Spleen (tissue), 11 donors: Measurements from ENCODE around the gene LRP10. TPM values are rescaled to one million over a fixed set of nuclear protein-coding genes. Genes with fewer than 3 reads are reported as not detected.

Experiments used
- DNase-seq: peaks from one replicate; pipeline ENCODE4 v3.0.0-alpha.2; 2020
- H3K27ac ChIP-seq, 8 donors: fragments of 200-600 bp; sonication (generic) in 7 of 8; 1 replicate in 4 of 8; 2 replicates in 4 of 8; pipeline versions ENCODE4 v1.5.0 to v1.8.0; 2016 to 2021; ENCODE audit warnings: inconsistent platforms in 4 of 8, mild to moderate bottlenecking in 4 of 8, moderate library complexity in 1 of 8
- H3K27me3 ChIP-seq, 7 donors: fragments of 200-600 bp; sonication (generic) in 6 of 7; replicated peaks in 1 of 7; 1 replicate in 4 of 7; 2 replicates in 3 of 7; pipeline versions ENCODE4 v1.5.0 to v1.8.0; 2016 to 2021; ENCODE audit warnings: inconsistent platforms in 3 of 7, mild to moderate bottlenecking in 1 of 7
- H3K36me3 ChIP-seq, 6 donors: fragments of 200-600 bp; sonication (generic) in 5 of 6; 1 replicate in 4 of 6; 2 replicates in 2 of 6; pipeline versions ENCODE4 v1.5.0 to v1.8.0; 2016 to 2021; ENCODE audit warnings: inconsistent platforms in 2 of 6
- H3K4me1 ChIP-seq, 6 donors: fragments of 200-600 bp; sonication (generic) in 5 of 6; 1 replicate in 3 of 6; 2 replicates in 3 of 6; pipeline versions ENCODE4 v1.5.0 to v1.8.0; 2016 to 2021; ENCODE audit warnings: inconsistent platforms in 3 of 6
- H3K4me3 ChIP-seq, 8 donors: fragments of 200-600 bp; sonication (generic) in 7 of 8; 1 replicate in 4 of 8; 2 replicates in 4 of 8; pipeline versions ENCODE4 v1.5.0 to v1.8.0; 2016 to 2021; ENCODE audit warnings: inconsistent platforms in 4 of 8, mild to moderate bottlenecking in 4 of 8, moderate library complexity in 2 of 8
- H3K9me3 ChIP-seq, 8 donors: fragments of 200-600 bp; sonication (generic) in 7 of 8; 1 replicate in 4 of 8; 2 replicates in 4 of 8; pipeline versions ENCODE4 v1.5.0 to v1.8.0; 2016 to 2021; ENCODE audit warnings: inconsistent platforms in 4 of 8
- POLR2A ChIP-seq, 3 donors: fragments of 450-650 bp; IDR thresholded peaks; one replicate each; pipeline ENCODE4 v1.5.1; 2017; ENCODE audit warnings: antibody characterized with exemption in 3 of 3, mild to moderate bottlenecking in 1 of 3
- POLR2AphosphoS5 ChIP-seq, 3 donors: sonication (generic); formaldehyde crosslinking; IDR thresholded peaks; one replicate each; pipeline ENCODE4 v1.5.1; 2017; ENCODE audit warnings: antibody characterized with exemption in 3 of 3
- WGBS, 5 donors: extraction: QIAGEN DNeasy Blood & Tissue Kit in 3 of 5; methylation state at CpG; one replicate each; pipeline versions ENCODE4 v1.1.5 to v1.1.7; 2013 to 2018; 5-methylcytosine and 5-hydroxymethylcytosine counted together
- intact Hi-C: fragments of 100-400 bp; cut with DNase I; formaldehyde crosslinking; loops from one replicate; pipeline ENCODE4 v1.15.0; 2023; ENCODE audit warnings: low total_unique reads
- polyA plus RNA-seq, 3 donors: library from polyadenylated mRNA; stranded (reverse); fragments of 200-250 nt; gene quantifications; one replicate each; pipeline ENCODE4 v1.2.1, GENCODE V29; 2013
- total RNA-seq, 7 donors: library from RNA; depleted of rRNA in 3 of 7; stranded (reverse); fragments of >200 nt in 3 of 7; fragmentation: NEBNext Ultra II Directional in 4 of 7; extraction: Animal tissue kit (Norgen Biotek cat#: 25700) in 4 of 7; gene quantifications; one replicate each; pipeline versions ENCODE4 v1.1.0 to v1.2.1, GENCODE V29; 2016 to 2021
- TF ChIP-seq, protein P1 (sequence below), 11 experiments: fragments of 200-600 bp in 7 of 11; fragments of 450-650 bp in 4 of 11; sonication (generic) in 4 of 11; IDR thresholded peaks in 8 of 11; conservative IDR thresholded peaks in 3 of 11; 1 replicate in 7 of 11; 2 replicates in 4 of 11; pipeline versions ENCODE4 v1.4.0 to v1.8.0; 2016 to 2021; ENCODE audit warnings: antibody characterized with exemption in 11 of 11, inconsistent platforms in 4 of 11, mild to moderate bottlenecking in 1 of 11
- donor health status: healthy with polysubstance abuse.
- donor health status: DM: no; HTN: no; CAD: no; lungs with moderate emphysema.
- donor health status: DM: no; HTN: no; CAD: no.
- donor health status: Bipolar disorder and iron deficiency.
- donor health status: healthy.
- donor health status: DM: no; HTN: no; CAD: no.
- donor health status: DM: yes; HTN: yes; CAD: no.

LRP10 gene
- total and polyA plus RNA-seq, 10 donors, result 7.9 to 205 (median 105) TPM

DNA sequence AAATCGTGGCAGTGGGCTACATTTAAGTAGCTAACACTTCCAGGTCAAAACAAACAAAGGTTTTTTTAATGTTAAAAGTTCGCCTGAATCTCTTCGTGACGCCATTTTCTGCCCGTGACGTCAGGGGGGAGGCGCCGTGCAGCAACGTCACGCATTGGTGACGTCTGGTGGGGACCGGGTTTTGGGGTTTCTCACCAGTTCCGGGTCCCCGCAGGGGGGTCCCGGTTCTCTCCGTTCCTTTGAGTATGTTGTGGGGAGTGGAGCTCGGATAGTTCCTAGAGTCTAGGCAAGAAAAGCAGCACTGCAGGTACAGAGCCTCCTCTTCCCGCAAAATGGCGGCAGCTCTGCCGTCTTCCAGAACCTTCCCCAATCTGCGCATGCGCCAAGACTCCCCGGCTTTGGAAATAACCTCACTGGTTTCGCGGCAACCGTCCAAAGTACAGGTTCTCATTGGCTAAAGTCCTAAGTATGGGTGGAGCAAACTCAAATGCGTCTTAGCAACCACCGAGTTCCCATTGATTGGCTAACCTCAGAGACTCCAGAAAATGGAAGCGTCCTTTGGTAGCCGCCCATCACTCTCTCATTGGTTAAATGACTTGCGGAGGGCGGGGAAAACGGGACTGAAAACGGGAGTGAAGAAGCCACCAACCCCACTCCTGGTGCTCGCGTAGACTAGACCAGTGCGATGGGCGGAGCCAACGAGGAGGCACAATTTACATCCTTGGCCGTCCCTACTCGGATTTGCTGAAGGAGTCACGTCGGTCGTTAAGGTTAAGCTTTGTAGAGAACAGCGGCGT is 47.5 kb downstream of the LRP10 start, which contains the start of gene RBM23:
RBM23 (minus strand) TSS at position 346 of the 797 bp plus-strand sequence.
- peak; percentile 99 for DNase-seq
- TF ChIP-seq POLR2AphosphoS5 (IDR thresholded peaks at IDR 0.05), result peak; percentile 85 to 96 (median 94)
- TF ChIP-seq POLR2A (IDR thresholded peaks at IDR 0.05), result peak in 2 of 3 donors; percentile 64 to 78
- TF ChIP-seq, protein P1, sequence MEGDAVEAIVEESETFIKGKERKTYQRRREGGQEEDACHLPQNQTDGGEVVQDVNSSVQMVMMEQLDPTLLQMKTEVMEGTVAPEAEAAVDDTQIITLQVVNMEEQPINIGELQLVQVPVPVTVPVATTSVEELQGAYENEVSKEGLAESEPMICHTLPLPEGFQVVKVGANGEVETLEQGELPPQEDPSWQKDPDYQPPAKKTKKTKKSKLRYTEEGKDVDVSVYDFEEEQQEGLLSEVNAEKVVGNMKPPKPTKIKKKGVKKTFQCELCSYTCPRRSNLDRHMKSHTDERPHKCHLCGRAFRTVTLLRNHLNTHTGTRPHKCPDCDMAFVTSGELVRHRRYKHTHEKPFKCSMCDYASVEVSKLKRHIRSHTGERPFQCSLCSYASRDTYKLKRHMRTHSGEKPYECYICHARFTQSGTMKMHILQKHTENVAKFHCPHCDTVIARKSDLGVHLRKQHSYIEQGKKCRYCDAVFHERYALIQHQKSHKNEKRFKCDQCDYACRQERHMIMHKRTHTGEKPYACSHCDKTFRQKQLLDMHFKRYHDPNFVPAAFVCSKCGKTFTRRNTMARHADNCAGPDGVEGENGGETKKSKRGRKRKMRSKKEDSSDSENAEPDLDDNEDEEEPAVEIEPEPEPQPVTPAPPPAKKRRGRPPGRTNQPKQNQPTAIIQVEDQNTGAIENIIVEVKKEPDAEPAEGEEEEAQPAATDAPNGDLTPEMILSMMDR (IDR thresholded peaks at IDR 0.05 in 8 of 11, conservative IDR thresholded peaks at IDR 0.05 in 3 of 11), result peak in 2 of 11 experiments; percentile 8 to 36
- H3K27ac ChIP-seq, result peak within 1 kb of the TSS; percentile 96 to 100 (median 99)
- peak within 1 kb of the TSS; percentile 47 to 86 (median 64) for H3K4me3 ChIP-seq
- H3K4me1 ChIP-seq, result peaks cover 26 to 56% (median 45%) of the 10 kb centered on the region in 6 donors
- H3K36me3 ChIP-seq, result peaks cover 0 to 66% (median 35%) of the 10 kb centered on the region in 6 donors
- no peaks in the 10 kb centered on the region for H3K9me3 ChIP-seq
- no peaks in the 10 kb centered on the region for H3K27me3 ChIP-seq
- intact Hi-C loops, result no loop called here
- WGBS, 5 donors, result 0 to 1% (median 0%) methylated on average over 44 to 46 of the region's 46 CpGs

- Histone ChIP-seq H3K36me3 (peaks cover 0 to 66% (median 41%) of the 10 kb centered on the region in 6 donors), H3K4me3 (peak overlapping the region in 7 of 8 donors; percentile 28 to 86 (median 63)), H3K27ac (peak overlapping the region; percentile 76 to 100 (median 99)), H3K27me3 (no peaks in the 10 kb centered on the region), H3K4me1 (peaks cover 26 to 50% (median 42%) of the 10 kb centered on the region in 6 donors), H3K9me3 (no peaks in the 10 kb centered on the region)
- WGBS, 5 donors, result 8 to 13% (median 8%) methylated on average over 7 to 10 of the region's 10 CpGs
- intact Hi-C loops, result no loop called here
- DNase-seq, result no peak
- no peak for TF ChIP-seq POLR2A (IDR thresholded peaks at IDR 0.05)
- TF ChIP-seq, protein P1 (IDR thresholded peaks at IDR 0.05 in 8 of 11, conservative IDR thresholded peaks at IDR 0.05 in 3 of 11), result no peak
- TF ChIP-seq POLR2AphosphoS5 (IDR thresholded peaks at IDR 0.05), result no peak
Observed at GRCh38 chr14:22919601-22919921, 48.0 kb downstream of the LRP10 start.

DNA sequence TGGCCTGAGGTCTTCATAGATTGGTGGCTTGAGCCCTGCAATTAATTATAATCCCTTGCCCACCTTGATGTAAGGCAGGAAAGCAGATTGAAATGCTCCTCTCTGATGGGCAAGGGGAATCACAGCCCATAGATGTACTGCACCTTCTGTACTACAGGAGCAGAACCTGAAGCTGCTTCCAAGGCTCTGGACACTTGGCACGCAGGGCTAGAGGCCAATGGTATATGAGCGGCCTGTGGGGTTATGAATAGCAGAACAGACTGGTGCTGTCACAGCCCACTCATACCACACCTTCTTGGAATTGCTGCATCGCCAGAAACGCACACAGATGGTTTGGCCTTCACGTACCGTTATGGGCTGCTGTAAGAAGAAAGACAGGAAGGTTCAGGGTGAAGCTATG is 49.2 kb downstream of the LRP10 start:
- H3K4me3 ChIP-seq, result no peak overlapping the region
- intact Hi-C loops, result no loop called here

More for the DNA sequence above, 49.2 kb downstream of the LRP10 start:
- no peaks in the 10 kb centered on the region for H3K27me3 ChIP-seq
- H3K4me1 ChIP-seq, result peaks cover 19 to 39% (median 31%) of the 10 kb centered on the region in 6 donors
- WGBS, 5 donors, result 88 to 96% (median 91%) methylated on average over 6 of the region's 6 CpGs
- H3K9me3 ChIP-seq, result no peaks in the 10 kb centered on the region
- no peak for DNase-seq
- H3K27ac ChIP-seq, result peak overlapping the region in 1 of 8 donors; percentile 100
- peaks cover 0 to 74% (median 51%) of the 10 kb centered on the region in 6 donors for H3K36me3 ChIP-seq
- TF ChIP-seq, protein P1 (IDR thresholded peaks at IDR 0.05 in 8 of 11, conservative IDR thresholded peaks at IDR 0.05 in 3 of 11), result no peak
- no peak for TF ChIP-seq POLR2AphosphoS5 (IDR thresholded peaks at IDR 0.05)
- TF ChIP-seq POLR2A (IDR thresholded peaks at IDR 0.05), result no peak
